HG03354 (cell line): Measurements from ENCODE around the gene SRM.
"Not testable (repeated sequence)": the region's sequence is repeated elsewhere in the genome, so short reads cannot be mapped to it uniquely, and the experiment has no call there.

Experiments used
- ATAC-seq: cut with Tn5 transposase; IDR thresholded peaks from one replicate; pipeline ENCODE4 v1.9.1; 2021; ENCODE audit warnings: mild to moderate bottlenecking; ENCODE audit not compliant: unreplicated experiment, poor library complexity, severe bottlenecking

SRM gene

DNA sequence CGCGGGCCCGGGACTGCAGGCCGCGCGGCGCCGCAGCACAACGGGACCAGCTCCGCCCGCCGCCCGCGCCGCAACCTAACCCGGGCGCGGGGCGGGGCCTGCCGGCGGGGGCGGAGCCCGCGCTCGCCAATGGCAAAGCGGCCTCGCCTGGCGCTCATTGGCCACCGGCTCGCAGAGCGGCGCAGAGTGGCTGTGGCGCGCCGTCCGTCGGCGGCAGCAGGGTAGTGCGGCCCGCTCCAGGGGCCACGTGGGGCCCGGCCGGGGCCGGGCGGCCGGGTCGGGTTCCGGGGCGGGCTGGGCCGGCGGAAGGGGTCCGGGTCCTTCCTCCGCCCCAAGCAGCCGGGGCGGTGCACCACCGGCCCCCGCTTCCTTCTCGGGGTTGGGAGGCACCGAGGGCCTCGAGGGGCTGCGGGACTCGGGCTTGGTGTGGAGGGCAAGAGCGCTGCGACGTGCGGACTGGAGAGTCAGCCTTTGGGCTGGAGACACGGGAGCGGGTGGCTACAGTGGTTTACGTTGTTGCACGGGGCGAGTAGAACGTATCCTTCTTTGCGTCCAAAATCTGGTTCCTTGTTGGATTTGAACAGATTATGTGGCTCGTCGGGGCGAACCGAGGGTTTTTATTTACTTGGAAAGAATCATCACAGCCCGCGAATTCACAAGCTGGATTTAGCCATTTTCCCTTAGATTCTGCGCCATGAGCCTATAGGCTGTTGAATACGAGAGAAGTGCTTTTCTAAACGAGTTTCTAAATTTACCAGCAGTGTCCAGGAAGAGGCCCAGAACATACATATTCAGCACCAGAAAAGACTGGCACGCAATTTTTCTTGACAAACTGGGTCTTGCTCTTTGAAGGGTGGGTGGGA lies at the start of gene SRM:
Gene SRM (minus strand): TSS at position 51 of the 863 bp plus-strand sequence. CDS start 75 bp downstream, outside the sequence.
- peak; percentile 91 for ATAC-seq

DNA sequence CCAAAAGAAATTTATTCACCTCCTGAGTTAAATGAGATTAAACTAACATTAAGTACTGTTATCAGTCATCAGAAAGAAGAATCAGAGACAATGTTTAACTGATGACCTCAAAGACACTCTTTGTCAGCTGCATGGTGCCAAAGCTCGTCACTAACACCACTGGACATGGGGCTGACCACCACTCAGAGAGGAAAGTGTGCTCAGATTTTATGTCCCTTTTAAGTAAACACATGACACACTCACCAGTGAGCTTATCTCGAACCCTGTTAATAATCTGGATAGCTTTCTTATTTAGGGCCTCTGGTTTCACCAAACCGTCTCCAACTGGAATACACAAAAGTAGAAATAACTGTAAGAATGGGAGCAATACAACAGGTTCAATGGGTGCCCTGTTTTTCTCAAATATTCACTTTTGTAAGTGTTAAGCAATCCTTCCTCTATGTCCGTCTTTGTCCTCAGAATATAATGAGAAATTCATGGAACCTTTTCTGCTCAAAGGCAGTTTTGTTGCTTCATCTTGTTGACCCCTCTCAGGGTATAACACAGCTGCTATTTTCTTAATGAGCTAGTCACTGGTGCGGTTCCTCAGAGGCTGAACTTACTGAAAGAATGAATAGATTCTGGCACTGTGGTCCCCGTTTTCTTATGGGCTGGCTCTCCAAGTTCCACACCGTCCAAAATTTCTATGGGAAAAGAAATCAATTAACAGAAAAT lies 49.4 kb upstream of the SRM start:
- no peak for ATAC-seq

DNA sequence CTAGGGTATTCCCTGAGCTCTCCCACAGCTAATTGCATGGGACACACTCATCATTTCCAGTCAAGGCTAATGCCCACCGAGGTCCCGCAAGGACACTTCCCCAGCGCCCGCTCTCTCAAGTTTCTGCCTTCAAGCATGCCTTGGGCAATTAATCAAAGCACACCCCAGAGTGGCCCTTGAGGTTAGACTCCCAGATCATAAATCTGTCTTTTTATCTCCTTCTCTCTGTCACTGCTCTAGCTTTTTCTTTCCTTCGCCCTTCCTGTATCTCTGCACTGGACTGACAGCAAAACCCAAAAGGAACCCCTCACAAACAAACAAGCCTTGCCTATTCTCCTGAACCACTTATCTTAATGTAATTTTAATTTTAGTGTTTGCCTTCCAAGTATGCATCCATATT lies 47.8 kb upstream of the SRM start:
- no peak for ATAC-seq

DNA sequence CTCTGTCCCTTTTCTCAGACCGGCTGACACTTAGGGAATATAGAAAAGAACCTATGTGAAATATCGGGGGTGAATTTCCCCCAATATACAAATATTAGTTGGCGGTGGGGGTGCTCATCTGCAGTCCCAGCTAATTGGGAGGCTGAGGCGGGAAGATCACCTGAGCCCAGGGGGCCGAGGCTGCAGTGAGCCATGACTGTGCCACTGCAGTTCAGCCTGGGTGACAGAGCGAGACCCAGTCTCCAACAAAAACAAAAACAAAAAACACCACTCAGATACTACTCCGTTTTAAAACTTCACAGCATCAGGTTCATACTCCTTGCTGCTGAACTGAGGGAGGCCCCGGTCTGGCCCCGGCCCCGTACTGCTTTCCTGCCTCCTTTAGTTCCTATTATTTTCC lies 45.8 kb upstream of the SRM start:
- ATAC-seq: no peak

DNA sequence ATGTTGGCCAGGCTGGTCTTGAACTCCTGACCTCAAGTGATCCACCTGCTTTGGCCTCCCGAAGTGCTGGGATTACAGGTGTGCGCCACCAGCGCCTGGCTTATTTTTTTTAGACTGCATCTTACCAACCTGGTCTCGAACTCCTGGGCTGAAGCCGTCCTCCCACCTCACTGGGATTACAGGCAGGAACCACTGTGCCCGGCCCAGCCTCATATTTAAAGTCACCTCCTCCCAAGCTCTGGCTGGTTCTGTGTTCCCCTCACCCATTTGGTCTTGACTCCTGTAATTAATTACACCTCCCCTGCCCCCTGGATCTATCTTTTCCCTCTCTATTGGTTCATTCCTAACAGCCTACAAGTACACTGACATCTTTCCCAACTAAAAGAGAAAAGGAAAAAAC lies 41.5 kb upstream of the SRM start:
- no peak for ATAC-seq

DNA sequence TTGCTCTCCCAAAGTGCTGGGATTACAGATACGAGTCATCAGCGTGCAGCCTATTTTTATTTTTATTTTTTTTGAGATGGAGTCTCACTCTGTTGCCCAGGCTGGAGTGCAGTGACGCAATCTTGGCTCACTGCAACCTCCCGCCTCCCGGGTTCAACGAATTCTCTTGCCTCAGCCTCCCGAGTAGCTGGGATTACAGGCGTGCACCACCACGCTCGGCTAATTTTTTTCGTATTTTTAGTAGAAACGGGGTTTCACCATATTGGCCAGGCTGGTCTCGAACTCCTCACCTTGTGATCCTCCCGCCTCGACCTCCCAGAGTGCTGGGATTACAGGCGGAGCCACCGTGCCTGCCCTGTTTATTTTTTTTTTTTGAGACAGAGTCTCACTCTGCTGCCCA lies 41.0 kb upstream of the SRM start:
- ATAC-seq: not testable (repeated sequence)

DNA sequence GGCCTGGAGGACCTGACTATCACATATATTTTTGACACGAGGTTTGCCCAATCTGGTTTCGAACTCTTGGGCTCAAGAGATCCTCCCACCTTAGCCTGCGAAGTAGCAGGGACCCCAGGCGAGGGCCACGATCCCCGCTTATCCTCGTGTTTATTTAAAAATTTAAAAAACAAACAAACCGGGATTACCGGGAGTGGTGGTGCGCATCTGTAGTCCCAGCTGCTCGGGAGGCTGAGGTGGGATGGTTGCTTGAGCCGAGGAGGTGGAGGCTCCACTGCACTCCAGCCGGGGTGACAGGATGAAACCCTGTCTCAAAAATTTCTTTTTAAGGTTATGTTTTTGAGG lies 40.3 kb upstream of the SRM start:
- no peak for ATAC-seq

DNA sequence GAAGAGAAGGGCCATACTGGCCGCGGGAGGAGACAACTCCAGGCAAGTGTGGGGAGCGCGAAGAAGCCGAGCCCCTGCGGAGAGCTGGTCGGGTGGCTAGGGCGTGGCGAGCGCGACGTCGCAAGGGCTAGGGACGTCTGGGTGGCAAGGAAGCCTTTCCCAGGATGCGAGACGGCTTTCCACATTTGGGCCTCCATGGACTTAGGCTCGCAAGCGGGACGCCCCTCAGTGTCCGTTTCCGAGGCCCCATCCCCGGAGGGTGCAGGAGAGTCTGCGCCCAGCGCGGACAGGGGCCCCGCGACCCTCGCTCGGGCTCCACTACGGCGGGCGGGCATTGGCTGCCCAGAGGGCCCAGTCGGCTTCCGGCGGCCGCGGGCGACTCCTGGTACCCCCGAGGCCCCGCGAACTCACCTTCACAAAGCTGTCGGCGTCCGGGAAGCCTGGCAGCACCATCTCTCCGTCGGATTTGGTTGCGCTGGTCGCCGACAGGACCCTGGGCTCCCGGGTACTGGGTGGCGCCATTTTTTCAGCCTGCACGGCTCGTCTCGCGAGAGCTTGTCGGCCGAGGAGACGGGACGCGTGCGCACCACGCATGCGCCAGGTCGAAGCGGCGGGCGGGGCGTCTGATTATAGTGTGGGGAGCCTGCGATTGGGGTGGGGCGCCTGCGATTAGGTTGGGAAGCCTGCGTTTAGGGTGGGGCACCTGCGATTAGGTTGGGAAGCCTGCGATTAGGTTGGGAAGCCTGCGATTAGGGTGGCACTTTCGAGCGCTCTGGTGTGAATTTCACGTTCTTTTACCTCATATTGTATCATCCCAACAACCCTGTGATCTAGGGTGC lies 39.7 kb upstream of the SRM start, which contains the start of gene EXOSC10:
Gene EXOSC10 (minus strand): TSS at position 560 of the 839 bp plus-strand sequence. CDS start 38 bp downstream, at position 522.
- ATAC-seq: peak; percentile 94

DNA sequence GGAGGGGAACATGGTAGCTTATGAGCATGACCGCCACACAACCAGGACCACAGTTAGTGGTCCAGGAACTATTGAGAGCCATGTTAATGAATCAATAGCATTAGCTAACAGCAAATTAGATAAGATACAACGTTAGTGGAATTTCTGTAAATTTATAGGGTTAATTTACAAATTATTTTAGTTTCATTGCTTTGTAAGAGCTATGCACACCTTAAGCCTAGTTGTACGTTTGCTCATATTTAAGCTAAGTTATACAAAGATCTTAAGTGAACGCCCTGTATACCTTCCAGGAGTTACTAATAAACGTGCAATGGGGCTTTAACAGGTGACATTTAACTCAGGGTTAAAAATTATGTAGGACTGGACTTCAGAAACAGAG lies 39.1 kb upstream of the SRM start:
- ATAC-seq: no peak

DNA sequence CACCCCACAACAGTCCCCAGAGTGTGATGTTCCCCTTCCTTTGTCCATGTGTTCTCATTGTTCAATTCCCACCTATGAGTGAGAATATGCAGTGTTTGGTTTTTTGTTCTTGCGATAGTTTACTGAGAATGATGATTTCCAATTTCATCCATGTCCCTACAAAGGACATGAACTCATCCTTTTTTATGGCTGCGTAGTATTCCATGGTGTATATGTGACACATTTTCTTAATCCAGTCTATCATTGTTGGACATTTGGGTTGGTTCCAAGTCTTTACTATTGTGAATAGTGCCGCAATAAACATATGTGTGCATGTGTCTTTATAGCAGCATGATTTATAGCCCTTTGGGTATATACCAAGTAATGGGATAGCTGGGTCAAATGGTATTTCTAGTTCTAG lies 24.0 kb upstream of the SRM start:
- ATAC-seq: not testable (repeated sequence)

DNA sequence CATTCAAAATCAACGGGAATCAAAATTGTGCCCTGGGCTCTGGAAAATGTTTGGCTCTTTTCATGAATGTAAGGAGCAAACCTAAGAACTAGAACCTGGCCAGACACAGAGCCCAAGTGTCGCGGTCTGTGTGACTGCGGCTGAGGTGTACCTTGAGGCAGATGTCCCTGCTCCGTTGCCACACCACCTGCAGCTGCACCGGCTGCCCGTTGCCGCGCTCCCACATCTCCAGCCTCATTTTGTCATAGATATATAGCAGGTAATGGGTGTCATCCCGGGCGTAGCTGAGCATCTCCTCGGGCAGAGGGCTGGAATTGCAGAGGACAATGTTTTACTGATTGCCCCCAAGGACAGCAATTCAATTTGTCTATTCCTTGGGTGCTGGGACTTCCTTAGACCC lies 21.1 kb upstream of the SRM start:
- no peak for ATAC-seq

DNA sequence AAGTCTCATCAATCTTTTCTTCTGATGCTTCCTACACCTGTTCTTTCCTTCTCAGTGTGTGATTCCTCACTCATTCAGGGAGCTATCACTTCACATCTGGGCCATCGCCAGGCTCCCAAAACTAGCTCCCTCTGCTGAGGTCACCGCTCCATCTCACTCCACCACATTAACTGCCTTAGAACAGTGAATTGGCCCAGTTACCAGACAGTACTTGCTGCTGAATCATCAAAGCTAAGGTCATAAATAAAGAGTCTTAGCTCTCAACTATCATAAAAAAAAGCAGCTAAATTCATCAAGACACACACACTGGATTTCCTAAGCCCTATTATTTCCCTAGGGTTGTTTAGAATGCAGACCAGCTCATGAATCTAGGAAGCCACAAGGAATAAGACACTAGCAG lies 18.8 kb upstream of the SRM start:
- no peak for ATAC-seq

DNA sequence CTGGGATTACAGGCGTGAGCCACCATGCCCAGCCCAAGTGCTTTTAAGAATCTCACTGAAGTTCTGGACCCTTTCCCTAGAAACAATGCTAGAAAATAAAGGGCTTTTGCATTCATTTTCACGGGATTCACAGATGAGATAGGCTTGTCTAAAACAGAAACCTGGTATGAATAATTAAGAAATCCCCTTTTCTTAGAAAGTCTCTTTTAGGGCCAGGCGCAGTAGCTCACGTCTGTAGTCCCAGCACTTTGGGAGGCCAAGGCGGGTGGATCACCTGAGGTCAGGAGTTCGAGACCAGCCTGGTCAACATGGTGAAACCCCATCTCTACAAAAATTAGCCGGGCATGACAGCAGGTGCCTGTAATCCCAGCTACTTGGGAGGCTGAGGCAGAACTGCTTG lies 13.6 kb upstream of the SRM start:
- not testable (repeated sequence) for ATAC-seq

DNA sequence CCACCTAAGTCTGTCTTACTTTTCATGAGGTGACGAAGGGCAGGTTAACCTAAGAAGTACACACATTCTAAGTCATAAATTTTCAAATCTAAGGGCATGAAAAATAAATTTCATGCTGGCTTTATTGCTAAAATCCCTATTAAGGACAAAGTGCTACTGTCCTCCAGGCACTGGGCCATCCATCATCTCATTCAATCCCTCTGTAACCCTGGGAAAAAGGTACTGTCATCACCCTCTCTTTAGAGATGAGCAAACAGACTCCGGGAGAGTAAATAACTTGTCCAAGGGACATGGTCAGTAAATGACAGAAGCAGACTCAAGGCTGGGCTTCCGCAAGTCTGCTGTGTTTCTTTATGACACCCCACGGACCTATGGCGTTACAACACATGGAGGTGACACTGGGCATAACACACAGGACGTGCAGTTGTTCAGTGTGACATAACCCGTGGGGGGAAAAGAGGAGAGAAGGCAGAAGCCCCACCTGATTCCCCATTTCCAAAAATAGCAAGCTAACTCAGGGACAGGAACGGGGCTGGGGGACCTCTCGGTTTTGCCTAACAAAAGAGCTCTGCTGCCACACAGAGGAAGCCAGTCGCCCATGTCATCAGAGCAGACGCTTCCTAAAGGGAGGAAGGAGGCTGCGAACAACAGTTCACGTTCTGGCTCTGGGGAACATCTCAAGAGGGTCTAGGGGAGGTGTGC lies 12.5 kb upstream of the SRM start:
- no peak for ATAC-seq

DNA sequence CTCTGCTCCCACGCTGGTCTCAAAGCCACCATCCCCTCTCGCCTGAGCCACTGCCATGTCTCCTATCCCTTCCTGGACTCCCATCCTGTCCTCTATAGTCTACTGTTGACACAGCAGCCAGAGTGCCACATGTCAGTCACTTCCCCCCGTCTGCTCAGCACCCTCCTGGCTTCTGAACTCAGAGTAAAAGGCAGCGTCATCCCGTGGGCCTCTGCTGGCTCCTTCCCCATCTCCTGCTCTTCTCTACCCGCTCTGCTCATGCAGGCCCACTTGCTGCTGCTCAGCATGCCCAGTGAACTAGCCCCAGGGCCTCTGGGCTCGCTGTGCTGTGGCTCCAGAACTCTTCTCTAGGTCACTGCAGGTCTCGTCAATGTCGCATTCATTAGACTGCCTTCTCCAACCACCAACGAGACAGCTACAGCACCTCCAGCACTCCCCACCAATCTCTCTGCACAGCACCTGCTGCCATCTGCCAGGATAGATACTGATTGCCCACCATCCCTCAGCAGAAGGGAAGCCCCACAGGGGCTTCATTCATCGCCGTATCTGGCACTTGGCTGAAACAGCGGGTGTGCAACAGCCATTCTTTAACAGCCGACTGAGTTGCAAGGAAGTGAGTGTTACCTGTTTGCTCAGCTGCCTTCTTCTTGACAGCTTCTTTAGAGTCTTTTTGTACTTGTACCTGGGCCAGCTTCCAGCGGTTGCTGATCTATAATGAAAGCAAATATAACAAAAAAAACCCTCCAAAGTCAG lies 11.8 kb upstream of the SRM start:
- ATAC-seq: no peak

DNA sequence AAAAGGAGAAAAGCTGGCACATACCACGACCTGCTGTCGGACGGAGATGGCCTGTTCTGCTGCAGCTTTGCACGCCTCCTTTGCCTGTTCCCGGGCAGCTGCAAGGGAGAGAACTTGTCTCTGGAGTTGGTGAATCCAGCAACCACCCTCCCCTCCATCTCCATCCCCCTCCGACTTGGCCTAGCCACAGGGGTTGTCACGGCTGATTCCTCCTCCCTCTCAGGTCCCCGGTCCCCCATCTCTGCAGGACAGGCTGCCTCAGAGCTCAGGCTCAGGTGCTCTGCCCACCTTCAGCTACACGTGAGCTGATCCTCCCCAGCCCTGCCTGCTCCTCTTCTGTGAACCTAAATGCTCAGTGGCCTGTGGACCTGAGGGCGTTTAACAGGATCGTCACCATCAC lies 11.1 kb upstream of the SRM start:
- ATAC-seq: no peak

DNA sequence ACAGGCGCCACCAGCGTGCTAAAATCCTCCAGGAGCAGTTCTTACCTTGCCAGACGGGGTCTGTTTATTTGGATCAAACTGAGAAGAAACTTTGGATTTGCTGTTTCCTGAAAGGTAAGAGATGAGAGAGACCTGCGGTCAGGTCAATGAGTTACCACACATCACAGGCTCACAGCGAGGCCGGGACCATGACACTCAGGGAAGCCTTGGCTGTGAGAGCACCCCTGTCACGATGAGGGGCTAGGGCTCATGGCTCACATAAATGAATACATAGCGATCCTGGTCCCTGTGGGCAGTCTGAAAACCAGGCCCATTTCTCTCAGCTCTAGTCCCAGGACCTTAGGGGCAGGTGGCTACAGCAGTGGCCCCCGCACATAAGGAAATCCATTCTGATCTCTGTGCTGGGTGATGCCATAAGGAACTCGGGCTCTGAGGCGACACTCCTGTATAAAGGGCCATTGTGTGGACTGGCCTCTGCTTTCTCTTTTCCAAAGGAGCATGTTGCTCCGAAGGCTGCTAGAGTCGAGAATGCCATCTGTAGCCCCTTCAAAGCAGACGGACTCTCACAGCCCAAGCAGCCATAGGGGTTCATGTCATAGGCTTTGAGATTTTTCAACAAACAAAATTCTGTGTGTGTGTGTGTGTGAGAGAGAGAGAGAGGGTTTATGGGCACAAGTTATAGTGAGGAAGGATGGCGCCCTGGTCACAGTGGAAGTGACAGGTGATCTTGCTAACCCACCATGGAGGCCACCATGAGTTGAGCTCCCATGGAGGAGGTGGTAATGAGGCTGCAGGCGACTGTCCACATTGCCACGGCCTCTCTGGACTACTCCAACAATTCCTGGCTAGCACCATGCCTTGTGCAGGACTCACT lies 9.0 kb upstream of the SRM start:
- ATAC-seq: no peak
